ENCODE results near the gene QRFP.
A peak's percentile ranks its signal among the peaks of the same experiment; 100 is the strongest.

The QRFP gene

GRCh38 chr9:130845901-130846481, 50.6 kb downstream of the QRFP start (continued):
- no peak for TF ChIP-seq ZNF837 (tag by site-specific recombination; IDR thresholded peaks at IDR 0.05)
- no peak for TF ChIP-seq ZNF785 (tag by site-specific recombination; IDR thresholded peaks at IDR 0.05)
- no peak for TF ChIP-seq MZF1 (tag by site-specific recombination; IDR thresholded peaks at IDR 0.05; ENCODE audit: borderline replicate concordance)
- TF ChIP-seq ZNF580 (tag by site-specific recombination; IDR thresholded peaks at IDR 0.05), result no peak
- no peak for TF ChIP-seq ZNF157 (tag by site-specific recombination; IDR thresholded peaks at IDR 0.05)
- TF ChIP-seq ZNF776 (tag by site-specific recombination; IDR thresholded peaks at IDR 0.05; ENCODE audit: borderline replicate concordance), result no peak
- TF ChIP-seq ZNF76 (tag by site-specific recombination; IDR thresholded peaks at IDR 0.05; ENCODE audit: borderline replicate concordance, low read depth), result 0 out of 2 replicates have a peak, but pooled peaks have one; percentile 42
- no peak for TF ChIP-seq ZBTB21 (tag by site-specific recombination; IDR thresholded peaks at IDR 0.05)
- TF ChIP-seq RBAK (tag by site-specific recombination; IDR thresholded peaks at IDR 0.05), result no peak
- peak; percentile 52 for TF ChIP-seq KLF1 (tag by site-specific recombination; IDR thresholded peaks at IDR 0.05)
- TF ChIP-seq ZXDB (tag by site-specific recombination; IDR thresholded peaks at IDR 0.05), result peak; percentile 76
- TF ChIP-seq ZNF544 (tag by site-specific recombination; IDR thresholded peaks at IDR 0.05), result no peak
- TF ChIP-seq ZNF248 (tag by site-specific recombination; IDR thresholded peaks at IDR 0.05), result no peak
- peak; percentile 60 for TF ChIP-seq ZNF2 (tag by site-specific recombination; IDR thresholded peaks at IDR 0.05)
- TF ChIP-seq ZNF701 (tag by site-specific recombination; IDR thresholded peaks at IDR 0.05), result no peak
- TF ChIP-seq PRDM1 (tag by site-specific recombination; IDR thresholded peaks at IDR 0.05), result no peak
- peak; percentile 99 for TF ChIP-seq MYNN (tag by site-specific recombination; IDR thresholded peaks at IDR 0.05; ENCODE audit: borderline replicate concordance)
- TF ChIP-seq ZNF600 (tag by site-specific recombination; IDR thresholded peaks at IDR 0.05), result peak; percentile 71
- TF ChIP-seq, protein P1, sequence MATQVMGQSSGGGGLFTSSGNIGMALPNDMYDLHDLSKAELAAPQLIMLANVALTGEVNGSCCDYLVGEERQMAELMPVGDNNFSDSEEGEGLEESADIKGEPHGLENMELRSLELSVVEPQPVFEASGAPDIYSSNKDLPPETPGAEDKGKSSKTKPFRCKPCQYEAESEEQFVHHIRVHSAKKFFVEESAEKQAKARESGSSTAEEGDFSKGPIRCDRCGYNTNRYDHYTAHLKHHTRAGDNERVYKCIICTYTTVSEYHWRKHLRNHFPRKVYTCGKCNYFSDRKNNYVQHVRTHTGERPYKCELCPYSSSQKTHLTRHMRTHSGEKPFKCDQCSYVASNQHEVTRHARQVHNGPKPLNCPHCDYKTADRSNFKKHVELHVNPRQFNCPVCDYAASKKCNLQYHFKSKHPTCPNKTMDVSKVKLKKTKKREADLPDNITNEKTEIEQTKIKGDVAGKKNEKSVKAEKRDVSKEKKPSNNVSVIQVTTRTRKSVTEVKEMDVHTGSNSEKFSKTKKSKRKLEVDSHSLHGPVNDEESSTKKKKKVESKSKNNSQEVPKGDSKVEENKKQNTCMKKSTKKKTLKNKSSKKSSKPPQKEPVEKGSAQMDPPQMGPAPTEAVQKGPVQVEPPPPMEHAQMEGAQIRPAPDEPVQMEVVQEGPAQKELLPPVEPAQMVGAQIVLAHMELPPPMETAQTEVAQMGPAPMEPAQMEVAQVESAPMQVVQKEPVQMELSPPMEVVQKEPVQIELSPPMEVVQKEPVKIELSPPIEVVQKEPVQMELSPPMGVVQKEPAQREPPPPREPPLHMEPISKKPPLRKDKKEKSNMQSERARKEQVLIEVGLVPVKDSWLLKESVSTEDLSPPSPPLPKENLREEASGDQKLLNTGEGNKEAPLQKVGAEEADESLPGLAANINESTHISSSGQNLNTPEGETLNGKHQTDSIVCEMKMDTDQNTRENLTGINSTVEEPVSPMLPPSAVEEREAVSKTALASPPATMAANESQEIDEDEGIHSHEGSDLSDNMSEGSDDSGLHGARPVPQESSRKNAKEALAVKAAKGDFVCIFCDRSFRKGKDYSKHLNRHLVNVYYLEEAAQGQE (tag by site-specific recombination; IDR thresholded peaks at IDR 0.05), result no peak
- 0 out of 2 replicates have a peak, but pooled peaks have one; percentile 39 for TF ChIP-seq ZNF843 (tag by site-specific recombination; IDR thresholded peaks at IDR 0.05)
- 0 out of 2 replicates have a peak, but pooled peaks have one; percentile 34 for TF ChIP-seq ZNF792 (tag by site-specific recombination; IDR thresholded peaks at IDR 0.05)
- no peak for TF ChIP-seq ZNF280C (tag by site-specific recombination; IDR thresholded peaks at IDR 0.05)
- no peak for TF ChIP-seq ZIC2 (tag by site-specific recombination; IDR thresholded peaks at IDR 0.05)
- TF ChIP-seq, protein P2, sequence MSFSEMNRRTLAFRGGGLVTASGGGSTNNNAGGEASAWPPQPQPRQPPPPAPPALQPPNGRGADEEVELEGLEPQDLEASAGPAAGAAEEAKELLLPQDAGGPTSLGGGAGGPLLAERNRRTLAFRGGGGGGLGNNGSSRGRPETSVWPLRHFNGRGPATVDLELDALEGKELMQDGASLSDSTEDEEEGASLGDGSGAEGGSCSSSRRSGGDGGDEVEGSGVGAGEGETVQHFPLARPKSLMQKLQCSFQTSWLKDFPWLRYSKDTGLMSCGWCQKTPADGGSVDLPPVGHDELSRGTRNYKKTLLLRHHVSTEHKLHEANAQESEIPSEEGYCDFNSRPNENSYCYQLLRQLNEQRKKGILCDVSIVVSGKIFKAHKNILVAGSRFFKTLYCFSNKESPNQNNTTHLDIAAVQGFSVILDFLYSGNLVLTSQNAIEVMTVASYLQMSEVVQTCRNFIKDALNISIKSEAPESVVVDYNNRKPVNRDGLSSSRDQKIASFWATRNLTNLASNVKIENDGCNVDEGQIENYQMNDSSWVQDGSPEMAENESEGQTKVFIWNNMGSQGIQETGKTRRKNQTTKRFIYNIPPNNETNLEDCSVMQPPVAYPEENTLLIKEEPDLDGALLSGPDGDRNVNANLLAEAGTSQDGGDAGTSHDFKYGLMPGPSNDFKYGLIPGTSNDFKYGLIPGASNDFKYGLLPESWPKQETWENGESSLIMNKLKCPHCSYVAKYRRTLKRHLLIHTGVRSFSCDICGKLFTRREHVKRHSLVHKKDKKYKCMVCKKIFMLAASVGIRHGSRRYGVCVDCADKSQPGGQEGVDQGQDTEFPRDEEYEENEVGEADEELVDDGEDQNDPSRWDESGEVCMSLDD (tag by site-specific recombination; IDR thresholded peaks at IDR 0.05), result peak; percentile 45; the same call in 1 of the 2 replicates
- TF ChIP-seq, protein P3, sequence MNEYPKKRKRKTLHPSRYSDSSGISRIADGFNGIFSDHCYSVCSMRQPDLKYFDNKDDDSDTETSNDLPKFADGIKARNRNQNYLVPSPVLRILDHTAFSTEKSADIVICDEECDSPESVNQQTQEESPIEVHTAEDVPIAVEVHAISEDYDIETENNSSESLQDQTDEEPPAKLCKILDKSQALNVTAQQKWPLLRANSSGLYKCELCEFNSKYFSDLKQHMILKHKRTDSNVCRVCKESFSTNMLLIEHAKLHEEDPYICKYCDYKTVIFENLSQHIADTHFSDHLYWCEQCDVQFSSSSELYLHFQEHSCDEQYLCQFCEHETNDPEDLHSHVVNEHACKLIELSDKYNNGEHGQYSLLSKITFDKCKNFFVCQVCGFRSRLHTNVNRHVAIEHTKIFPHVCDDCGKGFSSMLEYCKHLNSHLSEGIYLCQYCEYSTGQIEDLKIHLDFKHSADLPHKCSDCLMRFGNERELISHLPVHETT (tag by site-specific recombination; IDR thresholded peaks at IDR 0.05), result peak; percentile 87
- TF ChIP-seq, protein P4, sequence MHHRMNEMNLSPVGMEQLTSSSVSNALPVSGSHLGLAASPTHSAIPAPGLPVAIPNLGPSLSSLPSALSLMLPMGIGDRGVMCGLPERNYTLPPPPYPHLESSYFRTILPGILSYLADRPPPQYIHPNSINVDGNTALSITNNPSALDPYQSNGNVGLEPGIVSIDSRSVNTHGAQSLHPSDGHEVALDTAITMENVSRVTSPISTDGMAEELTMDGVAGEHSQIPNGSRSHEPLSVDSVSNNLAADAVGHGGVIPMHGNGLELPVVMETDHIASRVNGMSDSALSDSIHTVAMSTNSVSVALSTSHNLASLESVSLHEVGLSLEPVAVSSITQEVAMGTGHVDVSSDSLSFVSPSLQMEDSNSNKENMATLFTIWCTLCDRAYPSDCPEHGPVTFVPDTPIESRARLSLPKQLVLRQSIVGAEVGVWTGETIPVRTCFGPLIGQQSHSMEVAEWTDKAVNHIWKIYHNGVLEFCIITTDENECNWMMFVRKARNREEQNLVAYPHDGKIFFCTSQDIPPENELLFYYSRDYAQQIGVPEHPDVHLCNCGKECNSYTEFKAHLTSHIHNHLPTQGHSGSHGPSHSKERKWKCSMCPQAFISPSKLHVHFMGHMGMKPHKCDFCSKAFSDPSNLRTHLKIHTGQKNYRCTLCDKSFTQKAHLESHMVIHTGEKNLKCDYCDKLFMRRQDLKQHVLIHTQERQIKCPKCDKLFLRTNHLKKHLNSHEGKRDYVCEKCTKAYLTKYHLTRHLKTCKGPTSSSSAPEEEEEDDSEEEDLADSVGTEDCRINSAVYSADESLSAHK (tag by site-specific recombination; IDR thresholded peaks at IDR 0.05), result peak; percentile 65
- no peak for TF ChIP-seq ZBTB48 (tag by site-specific recombination; IDR thresholded peaks at IDR 0.05)

All from HEK293 (cell line).